Thoracic aorta (tissue), 2 donors: ENCODE measurements around the gene FRMPD4. TPM values are rescaled to one million over a fixed set of nuclear protein-coding genes. Genes with fewer than 3 reads are reported as not detected.

ENCODE experiments used
- ATAC-seq: fragments of 150-250 bp; one replicate; pipeline ENCODE4 v1.8.0; 2017; ENCODE audit warnings: low read depth; ENCODE audit not compliant: insufficient number of reproducible peaks, low FRiP score
- DNase-seq: peaks from one replicate; pipeline ENCODE4 v3.0.0-alpha.2; 2020; ENCODE audit warnings: low spot score
- H3K27ac ChIP-seq, 2 donors: fragments of 200-600 bp; sonication (generic); 1 replicate in 1 of 2; 2 replicates in 1 of 2; pipeline ENCODE4 v1.5.1; 2016; ENCODE audit warnings: mild to moderate bottlenecking in 2 of 2, moderate library complexity in 2 of 2
- H3K27me3 ChIP-seq: fragments of 200-600 bp; sonication (generic); replicated peaks from 2 replicates; pipeline ENCODE4 v1.6.0; 2016; ENCODE audit warnings: mild to moderate bottlenecking; ENCODE audit not compliant: insufficient read depth
- H3K36me3 ChIP-seq: fragments of 200-600 bp; sonication (generic); one replicate; pipeline ENCODE4 v1.5.1; 2016
- H3K4me1 ChIP-seq, 2 donors: fragments of 200-600 bp; sonication (generic); 1 replicate in 1 of 2; 2 replicates in 1 of 2; pipeline versions ENCODE4 v1.5.1 to v1.6.0; 2016; ENCODE audit warnings: low read depth in 2 of 2, mild to moderate bottlenecking in 1 of 2; ENCODE audit not compliant: control insufficient read depth in 1 of 2
- H3K4me3 ChIP-seq: fragments of 200-600 bp; sonication (generic); 2 replicates; pipeline ENCODE4 v1.5.1; 2016; ENCODE audit warnings: mild to moderate bottlenecking
- H3K9me3 ChIP-seq: fragments of 200-600 bp; sonication (generic); 2 replicates; pipeline ENCODE4 v1.5.1; 2016
- total RNA-seq, 2 donors: library from RNA; depleted of rRNA; stranded (reverse); fragments of >200 nt; gene quantifications; one replicate each; pipeline versions ENCODE4 v1.1.0 to v1.2.3, GENCODE V29; 2016
- TF ChIP-seq, protein P1 (sequence below): fragments of 200-600 bp; sonication (generic); IDR thresholded peaks from one replicate; pipeline ENCODE4 v1.5.1; 2019; ENCODE audit warnings: antibody characterized with exemption

FRMPD4 gene
- total RNA-seq, 2 donors from 2014 or later, result not detected

GRCh38 chrX:12366440-12366839 is 228.2 kb downstream of the FRMPD4 start:
- TF ChIP-seq, protein P1, sequence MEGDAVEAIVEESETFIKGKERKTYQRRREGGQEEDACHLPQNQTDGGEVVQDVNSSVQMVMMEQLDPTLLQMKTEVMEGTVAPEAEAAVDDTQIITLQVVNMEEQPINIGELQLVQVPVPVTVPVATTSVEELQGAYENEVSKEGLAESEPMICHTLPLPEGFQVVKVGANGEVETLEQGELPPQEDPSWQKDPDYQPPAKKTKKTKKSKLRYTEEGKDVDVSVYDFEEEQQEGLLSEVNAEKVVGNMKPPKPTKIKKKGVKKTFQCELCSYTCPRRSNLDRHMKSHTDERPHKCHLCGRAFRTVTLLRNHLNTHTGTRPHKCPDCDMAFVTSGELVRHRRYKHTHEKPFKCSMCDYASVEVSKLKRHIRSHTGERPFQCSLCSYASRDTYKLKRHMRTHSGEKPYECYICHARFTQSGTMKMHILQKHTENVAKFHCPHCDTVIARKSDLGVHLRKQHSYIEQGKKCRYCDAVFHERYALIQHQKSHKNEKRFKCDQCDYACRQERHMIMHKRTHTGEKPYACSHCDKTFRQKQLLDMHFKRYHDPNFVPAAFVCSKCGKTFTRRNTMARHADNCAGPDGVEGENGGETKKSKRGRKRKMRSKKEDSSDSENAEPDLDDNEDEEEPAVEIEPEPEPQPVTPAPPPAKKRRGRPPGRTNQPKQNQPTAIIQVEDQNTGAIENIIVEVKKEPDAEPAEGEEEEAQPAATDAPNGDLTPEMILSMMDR, result no peak
- no peaks in the 10 kb centered on the region for H3K27me3 ChIP-seq
- ATAC-seq (no peak), DNase-seq (no peak)
- no peaks in the 10 kb centered on the region for H3K9me3 ChIP-seq
- no peaks in the 10 kb centered on the region for H3K36me3 ChIP-seq
- no peak overlapping the region for H3K4me3 ChIP-seq
- H3K4me1 ChIP-seq, result no peaks in the 10 kb centered on the region
- no peak overlapping the region for H3K27ac ChIP-seq

DNA sequence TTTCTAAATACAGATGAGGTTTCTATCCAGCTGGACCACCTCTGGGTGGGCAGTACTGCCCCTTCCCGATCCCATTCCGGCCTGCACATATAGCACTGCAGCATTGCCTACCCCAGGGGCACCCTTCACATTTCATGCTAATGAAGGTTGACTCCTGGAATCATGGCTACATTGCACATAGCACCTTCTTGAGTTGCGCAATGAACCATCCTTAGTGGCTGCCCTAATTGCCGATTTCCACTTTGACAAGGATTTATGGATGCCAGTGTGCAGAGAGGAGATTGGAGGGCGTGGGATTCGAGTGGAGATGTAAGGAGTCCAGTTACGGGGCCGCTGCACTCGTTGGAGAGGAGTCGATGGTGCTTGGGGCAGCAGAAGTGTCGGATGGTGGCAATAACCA is 229.0 kb downstream of the FRMPD4 start:
- Histone ChIP-seq H3K9me3 (no peaks in the 10 kb centered on the region), H3K4me3 (no peak overlapping the region), H3K36me3 (no peaks in the 10 kb centered on the region), H3K27ac (no peak overlapping the region), H3K4me1 (no peaks in the 10 kb centered on the region), H3K27me3 (no peaks in the 10 kb centered on the region)
- TF ChIP-seq, protein P1, result no peak
- DNase-seq (no peak), ATAC-seq (no peak)

DNA sequence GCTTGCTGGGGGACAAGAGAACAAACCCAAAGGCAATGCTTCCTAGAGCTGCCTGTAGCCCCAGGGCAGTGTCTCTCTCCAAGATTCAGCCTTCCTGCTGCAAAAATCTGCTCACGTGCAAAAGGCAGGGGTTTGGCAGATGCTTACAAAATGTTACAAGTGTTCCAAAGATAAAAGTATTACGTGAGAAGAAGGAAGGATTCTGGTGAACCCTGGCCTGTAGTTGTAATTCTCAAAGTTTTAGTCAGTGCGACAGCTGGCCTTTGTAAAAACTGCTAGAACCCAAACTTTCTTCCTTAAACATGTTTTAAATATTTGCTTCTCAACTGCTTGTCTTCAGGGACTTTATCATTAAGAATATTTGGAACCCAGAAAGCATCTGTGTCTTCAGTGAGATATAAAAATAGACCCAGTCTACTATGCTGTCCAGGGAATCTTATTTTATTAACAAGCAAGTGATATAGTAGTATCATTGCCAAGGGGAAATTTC is 232.3 kb downstream of the FRMPD4 start:
- no peaks in the 10 kb centered on the region for H3K27me3 ChIP-seq
- H3K4me3 ChIP-seq, result no peak overlapping the region
- no peak overlapping the region for H3K27ac ChIP-seq
- DNase-seq, result no peak
- TF ChIP-seq, protein P1, result no peak
- no peaks in the 10 kb centered on the region for H3K4me1 ChIP-seq
- no peak for ATAC-seq
- H3K36me3 ChIP-seq, result no peaks in the 10 kb centered on the region
- H3K9me3 ChIP-seq, result no peaks in the 10 kb centered on the region

- Histone ChIP-seq H3K4me3 (no peak overlapping the region), H3K27ac (no peak overlapping the region), H3K9me3 (no peaks in the 10 kb centered on the region), H3K27me3 (no peaks in the 10 kb centered on the region), H3K36me3 (no peaks in the 10 kb centered on the region), H3K4me1 (no peaks in the 10 kb centered on the region)
- DNase-seq, result no peak
- ATAC-seq, result no peak
- TF ChIP-seq, protein P1, result no peak
These were observed 233.8 kb downstream of the FRMPD4 start for GRCh38 chrX:12372111-12372510.

GRCh38 chrX:12374286-12374685 is 236.0 kb downstream of the FRMPD4 start:
- DNase-seq, result no peak
- TF ChIP-seq, protein P1, result no peak
- H3K27me3 ChIP-seq, result no peaks in the 10 kb centered on the region
- no peaks in the 10 kb centered on the region for H3K9me3 ChIP-seq
- no peaks in the 10 kb centered on the region for H3K36me3 ChIP-seq
- H3K4me1 ChIP-seq, result no peaks in the 10 kb centered on the region
- ATAC-seq, result no peak
- no peak overlapping the region for H3K4me3 ChIP-seq
- no peak overlapping the region for H3K27ac ChIP-seq
